ENCODE results near the gene MAD1L1. TPM values are rescaled to one million over a fixed set of nuclear protein-coding genes. Genes with fewer than 3 reads are reported as not detected.

MAD1L1 gene
- total and polyA plus RNA-seq, 11 donors: 11.1 to 29.7 (median 20.9) TPM

DNA sequence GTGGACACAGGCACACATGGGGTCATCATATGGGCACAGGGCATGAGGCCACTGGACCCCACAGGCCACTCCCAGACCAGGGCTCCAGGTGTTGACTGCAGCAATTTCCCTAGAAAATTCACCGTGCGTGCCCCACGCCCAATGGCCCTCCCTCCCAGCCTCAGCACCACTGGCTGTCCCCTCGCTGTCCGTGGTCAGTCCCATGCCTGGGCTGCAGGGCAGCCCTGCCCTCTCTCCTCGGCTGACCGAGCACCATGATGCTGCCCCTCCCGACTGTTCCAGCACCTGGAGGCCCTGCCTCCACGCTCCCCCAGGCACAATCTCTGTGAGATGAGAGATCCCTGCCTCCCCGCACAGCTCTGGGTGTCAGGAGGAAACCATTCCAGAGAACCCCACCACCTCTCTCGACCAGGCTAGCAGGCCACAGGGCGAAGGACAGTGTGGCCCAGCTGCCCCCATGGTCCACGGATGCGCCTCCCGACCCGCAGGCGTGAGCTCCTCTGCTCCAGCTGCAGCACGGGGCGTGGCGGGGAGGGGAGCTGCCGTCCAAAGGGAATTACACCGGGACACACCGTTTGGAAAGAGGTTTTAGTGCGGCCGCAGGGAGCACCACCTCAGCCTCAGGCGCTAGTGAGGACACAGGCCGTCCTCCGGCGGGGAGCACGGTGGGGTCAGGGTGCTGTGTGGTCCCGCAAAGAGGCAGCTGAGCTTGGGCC lies 21.8 kb upstream of the MAD1L1 start:
- H3K36me3 ChIP-seq: peaks cover 0 to 61% (median 20%) of the 10 kb centered on the region in 9 donors
- 93 to 96% (median 94%) methylated on average over 24 to 31 of the region's 31 CpGs for WGBS, 4 donors
- H3K27me3 ChIP-seq: no peaks in the 10 kb centered on the region
- no peak overlapping the region for H3K27ac ChIP-seq
- TF ChIP-seq POLR2A (IDR thresholded peaks at IDR 0.05): no peak
- TF ChIP-seq, protein P1, sequence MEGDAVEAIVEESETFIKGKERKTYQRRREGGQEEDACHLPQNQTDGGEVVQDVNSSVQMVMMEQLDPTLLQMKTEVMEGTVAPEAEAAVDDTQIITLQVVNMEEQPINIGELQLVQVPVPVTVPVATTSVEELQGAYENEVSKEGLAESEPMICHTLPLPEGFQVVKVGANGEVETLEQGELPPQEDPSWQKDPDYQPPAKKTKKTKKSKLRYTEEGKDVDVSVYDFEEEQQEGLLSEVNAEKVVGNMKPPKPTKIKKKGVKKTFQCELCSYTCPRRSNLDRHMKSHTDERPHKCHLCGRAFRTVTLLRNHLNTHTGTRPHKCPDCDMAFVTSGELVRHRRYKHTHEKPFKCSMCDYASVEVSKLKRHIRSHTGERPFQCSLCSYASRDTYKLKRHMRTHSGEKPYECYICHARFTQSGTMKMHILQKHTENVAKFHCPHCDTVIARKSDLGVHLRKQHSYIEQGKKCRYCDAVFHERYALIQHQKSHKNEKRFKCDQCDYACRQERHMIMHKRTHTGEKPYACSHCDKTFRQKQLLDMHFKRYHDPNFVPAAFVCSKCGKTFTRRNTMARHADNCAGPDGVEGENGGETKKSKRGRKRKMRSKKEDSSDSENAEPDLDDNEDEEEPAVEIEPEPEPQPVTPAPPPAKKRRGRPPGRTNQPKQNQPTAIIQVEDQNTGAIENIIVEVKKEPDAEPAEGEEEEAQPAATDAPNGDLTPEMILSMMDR (IDR thresholded peaks at IDR 0.05): no peak
- H3K4me1 ChIP-seq: peaks cover 0 to 5% (median 0%) of the 10 kb centered on the region in 12 donors
- no peak for DNase-seq
- intact Hi-C loops (cut with DNase I): loop anchor here in 1 of 10 donors (5.0 kb wide), 1 partner anchor 93 kb away; no protein-coding TSS in a partner anchor
- no peaks in the 10 kb centered on the region for H3K9me3 ChIP-seq
- H3K4me3 ChIP-seq: no peak overlapping the region
- ATAC-seq: no peak

DNA sequence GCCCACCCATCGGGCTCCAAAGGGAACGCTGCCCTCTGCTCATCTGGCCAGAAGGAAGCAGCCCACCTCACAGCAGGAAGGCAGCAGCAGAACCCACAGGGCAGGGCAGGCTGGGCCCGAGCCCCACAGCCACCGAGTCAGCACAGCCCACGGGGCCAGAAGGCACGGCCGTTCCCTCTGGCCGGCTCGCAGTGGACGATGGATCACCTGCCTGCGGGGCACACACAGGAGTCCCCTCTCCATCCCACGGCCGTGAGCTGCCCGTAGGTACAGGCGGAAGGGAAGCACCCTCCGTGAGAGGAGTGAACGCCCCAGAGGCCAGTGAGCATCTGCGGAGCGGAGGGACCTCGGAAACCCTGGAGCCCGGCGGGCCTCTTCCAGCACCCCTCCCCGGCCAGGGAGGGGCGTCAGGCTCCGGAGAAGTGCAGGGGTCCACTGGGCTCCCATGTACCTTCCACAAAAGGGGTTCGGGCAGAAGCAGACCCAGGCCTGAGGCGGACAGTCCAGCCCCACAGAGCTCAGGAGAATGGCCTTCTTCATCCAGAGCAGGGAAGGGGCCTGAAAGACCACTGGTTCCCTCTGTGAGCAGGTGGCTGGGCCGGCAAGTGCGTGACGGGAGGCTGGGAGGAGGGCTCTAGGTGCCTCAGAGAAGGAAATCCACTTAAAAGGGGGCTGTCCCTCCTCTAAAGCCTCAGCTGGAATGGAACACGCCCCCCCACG lies 20.9 kb upstream of the MAD1L1 start:
- WGBS, 4 donors: 89 to 95% (median 94%) methylated on average over 18 to 32 of the region's 32 CpGs
- H3K4me1 ChIP-seq: peaks cover 0 to 14% (median 3%) of the 10 kb centered on the region in 12 donors
- no peaks in the 10 kb centered on the region for H3K9me3 ChIP-seq
- TF ChIP-seq, protein P1 (IDR thresholded peaks at IDR 0.05): no peak
- no peak for TF ChIP-seq POLR2A (IDR thresholded peaks at IDR 0.05)
- peaks cover 0 to 52% (median 20%) of the 10 kb centered on the region in 9 donors for H3K36me3 ChIP-seq
- no peak overlapping the region for H3K4me3 ChIP-seq
- intact Hi-C loops (cut with DNase I): loop anchor here in 1 of 10 donors (5.0 kb wide), 1 partner anchor 94 kb away; no protein-coding TSS in a partner anchor
- ATAC-seq (no peak), DNase-seq (no peak)
- no peak overlapping the region for H3K27ac ChIP-seq
- no peaks in the 10 kb centered on the region for H3K27me3 ChIP-seq

DNA sequence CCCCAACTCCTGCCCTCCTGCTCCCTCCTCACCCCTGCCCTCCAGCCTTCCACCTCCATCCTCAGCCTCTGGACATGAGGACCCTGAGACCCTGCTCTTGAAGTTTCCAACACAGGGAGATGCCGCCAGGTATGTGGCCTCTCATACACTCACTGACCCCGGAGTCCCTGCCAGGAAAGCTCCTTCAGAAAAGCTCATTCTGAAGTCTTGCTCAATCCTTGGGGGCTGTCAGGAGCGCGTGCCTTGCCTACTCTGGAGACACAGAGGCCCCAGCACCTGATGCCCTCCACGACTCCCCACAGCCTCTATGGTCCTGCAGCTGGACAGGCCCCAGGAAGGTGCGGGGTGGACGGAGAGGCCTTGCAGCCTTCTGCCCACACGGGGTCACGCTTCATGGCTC lies 20.3 kb upstream of the MAD1L1 start:
- peaks cover 0 to 50% (median 20%) of the 10 kb centered on the region in 9 donors for H3K36me3 ChIP-seq
- no peak overlapping the region for H3K4me3 ChIP-seq
- DNase-seq (no peak), ATAC-seq (no peak)
- TF ChIP-seq, protein P1 (IDR thresholded peaks at IDR 0.05): no peak
- no peak for TF ChIP-seq POLR2A (IDR thresholded peaks at IDR 0.05)
- intact Hi-C loops (cut with DNase I): loop anchor here in 1 of 10 donors (5.0 kb wide), 1 partner anchor 94 kb away; no protein-coding TSS in a partner anchor
- WGBS, 4 donors: 88 to 97% (median 94%) methylated on average over 8 to 9 of the region's 9 CpGs
- H3K9me3 ChIP-seq: no peaks in the 10 kb centered on the region
- H3K4me1 ChIP-seq: peaks cover 0 to 19% (median 3%) of the 10 kb centered on the region in 12 donors
- H3K27ac ChIP-seq: no peak overlapping the region
- H3K27me3 ChIP-seq: no peaks in the 10 kb centered on the region
